Measurements from ENCODE around the gene POC5.
"Not testable (repeated sequence)": the region's sequence is repeated elsewhere in the genome, so short reads cannot be mapped to it uniquely, and the experiment has no call there.

The POC5 gene, protein sequence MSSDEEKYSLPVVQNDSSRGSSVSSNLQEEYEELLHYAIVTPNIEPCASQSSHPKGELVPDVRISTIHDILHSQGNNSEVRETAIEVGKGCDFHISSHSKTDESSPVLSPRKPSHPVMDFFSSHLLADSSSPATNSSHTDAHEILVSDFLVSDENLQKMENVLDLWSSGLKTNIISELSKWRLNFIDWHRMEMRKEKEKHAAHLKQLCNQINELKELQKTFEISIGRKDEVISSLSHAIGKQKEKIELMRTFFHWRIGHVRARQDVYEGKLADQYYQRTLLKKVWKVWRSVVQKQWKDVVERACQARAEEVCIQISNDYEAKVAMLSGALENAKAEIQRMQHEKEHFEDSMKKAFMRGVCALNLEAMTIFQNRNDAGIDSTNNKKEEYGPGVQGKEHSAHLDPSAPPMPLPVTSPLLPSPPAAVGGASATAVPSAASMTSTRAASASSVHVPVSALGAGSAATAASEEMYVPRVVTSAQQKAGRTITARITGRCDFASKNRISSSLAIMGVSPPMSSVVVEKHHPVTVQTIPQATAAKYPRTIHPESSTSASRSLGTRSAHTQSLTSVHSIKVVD

DNA sequence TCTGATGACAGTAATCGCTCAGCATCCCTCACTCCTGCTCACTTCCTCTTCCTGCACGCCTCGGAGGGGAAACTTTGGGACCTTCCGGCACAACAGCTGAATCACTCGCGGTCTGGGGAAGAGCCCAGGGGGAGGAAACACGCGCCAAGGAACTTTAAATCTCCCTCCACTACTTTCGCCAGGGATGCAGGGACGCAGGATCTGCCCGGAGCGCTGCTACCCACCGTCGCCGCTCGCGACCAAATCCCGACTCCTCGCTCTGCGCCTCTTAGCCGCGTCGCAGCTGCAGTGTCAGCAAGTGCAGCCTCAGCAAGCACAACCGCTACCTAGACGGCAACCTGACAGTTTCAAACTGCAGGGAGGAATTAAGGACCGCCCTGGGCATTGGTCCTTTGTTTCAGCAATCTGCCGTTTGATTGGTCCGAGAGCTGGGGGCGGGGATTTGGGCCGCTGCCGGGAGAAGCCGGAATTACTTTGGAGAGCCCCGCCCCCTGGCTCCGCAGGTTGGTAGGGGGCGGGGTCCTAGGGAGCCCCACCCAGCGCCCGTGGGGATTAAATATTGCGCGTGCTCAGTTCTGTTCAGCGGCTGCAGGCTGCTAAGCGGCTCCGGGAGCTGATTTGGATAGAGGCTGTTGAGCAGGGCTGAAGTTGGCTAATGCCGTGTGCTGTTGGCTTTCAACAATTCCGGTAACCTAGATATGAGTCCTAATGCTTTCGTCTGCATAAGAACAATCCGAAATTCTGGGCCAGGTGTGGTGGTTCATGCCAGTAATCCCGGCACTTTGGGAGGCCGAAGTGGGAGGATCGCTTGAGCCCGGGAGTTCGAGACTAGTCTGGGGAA, at the start of gene POC5:
POC5 (minus strand) TSS at position 356 of the 841 bp plus-strand sequence. CDS start 4,500 bp downstream, outside the sequence.
- ATAC-seq (replicated peaks; ENCODE audit: extremely low read depth, poor library complexity, severe bottlenecking) = peak; percentile 95
- H3K4me1 Mint-ChIP-seq = peaks cover 39% of the 10 kb centered on the region

DNA sequence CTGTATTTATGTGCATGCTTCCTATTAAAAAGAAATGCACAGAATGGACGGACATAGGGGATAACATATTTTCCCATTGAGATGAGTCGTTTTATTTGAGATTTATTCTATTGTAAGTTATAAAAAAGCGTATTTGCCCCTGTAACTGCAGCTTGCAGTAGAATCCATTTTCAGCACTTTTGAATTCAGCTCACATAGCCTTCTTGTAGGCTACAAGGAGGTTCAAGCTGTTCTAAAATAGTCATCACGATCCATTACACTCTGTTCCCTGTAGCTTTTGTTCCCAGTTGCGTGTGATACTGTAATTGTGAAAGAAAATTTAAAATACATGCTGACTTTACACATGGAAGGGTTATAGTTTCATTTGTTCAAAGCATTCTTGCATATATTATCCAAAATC, 40.9 kb upstream of the POC5 start:
- ATAC-seq (replicated peaks; ENCODE audit: extremely low read depth, poor library complexity, severe bottlenecking) (no peak), DNase-seq (ENCODE audit: low spot score in 2 of 2) (no peak)
- H3K27me3 Mint-ChIP-seq = peaks cover 23% of the 10 kb centered on the region

More for the DNA sequence above, at the start of gene POC5:
- no peaks in the 10 kb centered on the region for H3K27me3 Mint-ChIP-seq
- peaks cover 16% of the 10 kb centered on the region for H3K36me3 Mint-ChIP-seq (ENCODE audit: insufficient read depth)
- peak; percentile 98 to 99 for DNase-seq (ENCODE audit: low spot score in 2 of 2)
- H3K27ac Mint-ChIP-seq (ENCODE audit: low read depth) = peak within 1 kb of the TSS; percentile 97
- H3K4me3 Mint-ChIP-seq = peak within 1 kb of the TSS; percentile 99
- H3K9me3 Mint-ChIP-seq = no peaks in the 10 kb centered on the region

DNA sequence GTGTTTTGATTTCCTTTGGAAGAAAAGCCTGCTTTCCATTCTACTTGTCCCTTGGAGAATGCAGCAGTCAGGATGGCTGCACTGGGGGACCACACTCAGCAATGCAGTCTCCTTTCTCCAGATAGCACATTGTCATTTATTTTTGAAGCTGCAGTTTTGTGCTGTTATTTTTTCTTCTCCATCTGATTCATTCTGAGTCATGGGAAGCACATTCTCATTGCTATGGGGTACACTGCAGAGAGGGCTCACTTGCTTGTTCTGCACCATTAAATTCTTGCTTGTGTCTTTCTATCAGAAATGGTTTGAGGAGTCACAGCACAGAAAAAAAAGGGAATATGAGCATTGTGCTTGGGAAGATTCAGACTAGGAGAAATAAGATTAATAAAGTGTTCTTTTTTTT, 39.7 kb upstream of the POC5 start:
- no peak overlapping the region for H3K4me3 Mint-ChIP-seq
- H3K9me3 Mint-ChIP-seq = no peaks in the 10 kb centered on the region
- no peak for ATAC-seq (replicated peaks; ENCODE audit: extremely low read depth, poor library complexity, severe bottlenecking)
- H3K27me3 Mint-ChIP-seq = peaks cover 21% of the 10 kb centered on the region
- DNase-seq (ENCODE audit: low spot score in 2 of 2) = no peak
- H3K27ac Mint-ChIP-seq (ENCODE audit: low read depth) = no peak overlapping the region
- no peaks in the 10 kb centered on the region for H3K36me3 Mint-ChIP-seq (ENCODE audit: insufficient read depth)
- no peaks in the 10 kb centered on the region for H3K4me1 Mint-ChIP-seq

More for the DNA sequence above, 40.9 kb upstream of the POC5 start:
- Mint-ChIP-seq H3K36me3 (ENCODE audit: insufficient read depth) (no peaks in the 10 kb centered on the region), H3K4me1 (no peaks in the 10 kb centered on the region), H3K9me3 (no peaks in the 10 kb centered on the region), H3K4me3 (no peak overlapping the region), H3K27ac (ENCODE audit: low read depth) (no peak overlapping the region)

GRCh38 chr5:75756211-75756610, 39.0 kb upstream of the POC5 start:
- Mint-ChIP-seq H3K4me1 (no peaks in the 10 kb centered on the region), H3K4me3 (no peak overlapping the region), H3K27me3 (peaks cover 21% of the 10 kb centered on the region), H3K36me3 (ENCODE audit: insufficient read depth) (no peaks in the 10 kb centered on the region), H3K27ac (ENCODE audit: low read depth) (no peak overlapping the region), H3K9me3 (no peaks in the 10 kb centered on the region)
- no peak for ATAC-seq (replicated peaks; ENCODE audit: extremely low read depth, poor library complexity, severe bottlenecking)
- DNase-seq (ENCODE audit: low spot score in 2 of 2) = no peak

DNA sequence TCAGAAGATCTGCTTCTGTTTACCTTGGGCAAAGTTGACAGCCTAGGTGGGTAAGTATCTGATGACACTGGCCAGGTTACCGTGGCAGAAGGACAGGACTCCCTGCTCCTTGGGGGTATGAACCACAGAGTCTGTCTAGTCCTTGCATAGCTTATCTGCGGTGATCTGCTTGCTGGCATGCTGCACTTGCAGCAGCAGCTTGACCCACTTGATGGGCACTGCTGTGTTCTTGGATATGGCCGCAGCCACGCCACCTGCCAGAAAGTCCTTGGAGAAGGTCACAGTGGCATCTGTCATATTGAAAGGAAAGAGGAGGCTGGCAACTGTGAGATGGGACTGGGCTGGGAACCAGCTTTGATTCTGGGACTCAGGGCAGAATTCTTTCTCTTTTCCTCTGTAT, 35.9 kb upstream of the POC5 start:
- no peak for ATAC-seq (replicated peaks; ENCODE audit: extremely low read depth, poor library complexity, severe bottlenecking)
- Mint-ChIP-seq H3K27me3 (peaks cover 42% of the 10 kb centered on the region), H3K27ac (ENCODE audit: low read depth) (no peak overlapping the region)

DNA sequence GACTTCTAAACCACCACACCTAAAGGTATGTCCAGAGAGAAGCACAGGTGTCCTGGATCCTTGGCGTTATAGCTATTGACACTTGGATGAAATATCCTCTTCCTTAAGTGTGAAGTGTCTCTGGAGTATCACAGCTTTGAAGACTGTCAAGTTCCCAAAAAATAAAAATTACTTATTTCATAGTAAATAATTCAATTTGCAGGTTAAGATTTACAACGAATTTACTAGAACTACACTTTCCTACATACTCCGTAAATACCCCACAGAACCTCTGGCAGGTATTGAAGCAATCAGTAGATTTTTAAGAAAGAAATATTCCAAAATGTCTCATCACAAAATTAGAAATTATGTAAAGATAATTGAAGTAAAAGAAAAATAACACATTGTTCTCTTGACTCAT, 27.1 kb upstream of the POC5 start:
- Mint-ChIP-seq H3K9me3 (no peaks in the 10 kb centered on the region), H3K27me3 (peaks cover 44% of the 10 kb centered on the region), H3K27ac (ENCODE audit: low read depth) (no peak overlapping the region), H3K36me3 (ENCODE audit: insufficient read depth) (no peaks in the 10 kb centered on the region), H3K4me3 (no peak overlapping the region), H3K4me1 (no peaks in the 10 kb centered on the region)
- no peak for DNase-seq (ENCODE audit: low spot score in 2 of 2)
- no peak for ATAC-seq (replicated peaks; ENCODE audit: extremely low read depth, poor library complexity, severe bottlenecking)

More for the DNA sequence above, 35.9 kb upstream of the POC5 start:
- no peaks in the 10 kb centered on the region for H3K36me3 Mint-ChIP-seq (ENCODE audit: insufficient read depth)
- no peaks in the 10 kb centered on the region for H3K4me1 Mint-ChIP-seq
- DNase-seq (ENCODE audit: low spot score in 2 of 2) = no peak
- no peak overlapping the region for H3K4me3 Mint-ChIP-seq
- H3K9me3 Mint-ChIP-seq = no peaks in the 10 kb centered on the region

GRCh38 chr5:75736273-75736672, 19.0 kb upstream of the POC5 start:
- Mint-ChIP-seq H3K9me3 (no peaks in the 10 kb centered on the region), H3K4me3 (no peak overlapping the region), H3K4me1 (no peaks in the 10 kb centered on the region), H3K36me3 (ENCODE audit: insufficient read depth) (no peaks in the 10 kb centered on the region), H3K27me3 (peaks cover 31% of the 10 kb centered on the region), H3K27ac (ENCODE audit: low read depth) (no peak overlapping the region)
- ATAC-seq (replicated peaks; ENCODE audit: extremely low read depth, poor library complexity, severe bottlenecking) = no peak
- DNase-seq (ENCODE audit: low spot score in 2 of 2) = no peak

DNA sequence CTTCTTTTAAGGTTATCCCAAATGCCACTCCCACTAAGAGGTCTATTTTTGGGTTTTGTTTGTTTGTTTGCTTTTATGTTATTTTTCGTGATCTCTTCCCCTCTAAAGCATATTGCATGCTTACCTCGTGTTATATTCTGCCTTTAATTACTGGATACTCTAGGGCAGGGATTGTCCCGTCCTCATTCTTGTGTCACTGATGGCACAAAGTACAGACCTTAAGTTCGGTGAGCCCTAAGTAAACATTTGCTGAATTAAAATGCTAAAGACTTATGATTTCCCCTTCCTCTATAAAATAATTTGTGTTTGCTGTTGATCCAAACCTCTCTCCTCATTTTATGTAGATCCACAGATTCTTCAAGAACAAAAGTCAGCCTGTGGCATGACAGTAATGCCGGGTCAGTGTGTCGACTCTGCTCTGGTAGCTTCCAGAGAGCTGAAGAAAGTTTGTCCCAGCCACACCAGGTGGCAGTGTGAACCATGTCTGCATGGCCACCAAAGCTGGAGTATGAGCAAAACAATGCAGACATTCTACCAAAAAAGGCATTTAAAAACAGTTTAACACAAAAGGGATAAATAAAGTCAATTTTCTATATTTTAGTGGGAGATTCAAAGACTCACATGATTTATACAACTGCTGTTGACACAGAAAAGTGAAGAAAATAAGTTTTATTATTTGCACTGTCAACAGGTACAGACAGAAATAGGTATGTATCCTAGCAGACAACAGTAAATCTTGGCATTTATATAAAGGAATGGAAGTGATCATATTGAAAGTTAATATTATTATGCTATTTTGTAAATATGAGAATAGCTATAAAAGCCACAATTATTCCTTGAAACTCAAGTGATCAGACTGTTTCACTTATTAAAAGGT, 17.9 kb upstream of the POC5 start:
- DNase-seq (ENCODE audit: low spot score in 2 of 2) (no peak), ATAC-seq (replicated peaks; ENCODE audit: extremely low read depth, poor library complexity, severe bottlenecking) (no peak)
- no peaks in the 10 kb centered on the region for H3K36me3 Mint-ChIP-seq (ENCODE audit: insufficient read depth)
- H3K27me3 Mint-ChIP-seq = peaks cover 22% of the 10 kb centered on the region
- H3K4me1 Mint-ChIP-seq = no peaks in the 10 kb centered on the region
- H3K9me3 Mint-ChIP-seq = no peaks in the 10 kb centered on the region
- no peak overlapping the region for H3K27ac Mint-ChIP-seq (ENCODE audit: low read depth)
- no peak overlapping the region for H3K4me3 Mint-ChIP-seq

DNA sequence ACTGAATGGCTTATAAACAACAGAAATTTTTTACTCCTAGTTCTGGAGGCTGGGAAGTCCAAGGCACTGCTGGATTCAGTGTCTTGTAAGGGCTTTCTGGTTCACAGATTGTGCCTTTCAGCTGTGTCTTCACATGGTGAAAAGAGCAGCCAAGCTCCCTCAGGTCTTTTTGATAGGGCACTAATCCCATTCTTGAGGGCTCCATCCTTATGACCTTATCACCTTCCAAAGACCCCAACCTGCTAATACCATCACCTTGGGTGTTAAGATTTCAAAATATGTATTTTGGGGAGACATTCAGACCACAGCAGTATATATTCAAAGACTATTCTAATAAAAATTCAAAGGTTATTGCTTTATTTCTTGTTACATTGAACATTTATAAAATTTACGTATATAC, 16.5 kb upstream of the POC5 start:
- Mint-ChIP-seq H3K27ac (ENCODE audit: low read depth) (no peak overlapping the region), H3K36me3 (ENCODE audit: insufficient read depth) (no peaks in the 10 kb centered on the region), H3K4me3 (no peak overlapping the region), H3K4me1 (no peaks in the 10 kb centered on the region), H3K27me3 (peaks cover 25% of the 10 kb centered on the region), H3K9me3 (no peaks in the 10 kb centered on the region)
- DNase-seq (ENCODE audit: low spot score in 2 of 2) = no peak
- no peak for ATAC-seq (replicated peaks; ENCODE audit: extremely low read depth, poor library complexity, severe bottlenecking)

- ATAC-seq (replicated peaks; ENCODE audit: extremely low read depth, poor library complexity, severe bottlenecking); H3K4me1 Mint-ChIP-seq; H3K36me3 Mint-ChIP-seq (ENCODE audit: insufficient read depth); H3K4me3 Mint-ChIP-seq; H3K9me3 Mint-ChIP-seq; DNase-seq (ENCODE audit: low spot score in 2 of 2); H3K27ac Mint-ChIP-seq (ENCODE audit: low read depth): not testable (repeated sequence)
- H3K27me3 Mint-ChIP-seq = peaks cover 44% of the 10 kb centered on the region
These were observed 14.3 kb upstream of the POC5 start for GRCh38 chr5:75731515-75731914.

GRCh38 chr5:75729321-75729720, 12.1 kb upstream of the POC5 start:
- DNase-seq (ENCODE audit: low spot score in 2 of 2) = no peak
- no peaks in the 10 kb centered on the region for H3K4me1 Mint-ChIP-seq
- ATAC-seq (replicated peaks; ENCODE audit: extremely low read depth, poor library complexity, severe bottlenecking) = no peak
- H3K36me3 Mint-ChIP-seq (ENCODE audit: insufficient read depth) = no peaks in the 10 kb centered on the region
- H3K4me3 Mint-ChIP-seq = no peak overlapping the region
- H3K9me3 Mint-ChIP-seq = no peaks in the 10 kb centered on the region
- H3K27me3 Mint-ChIP-seq = peaks cover 46% of the 10 kb centered on the region
- H3K27ac Mint-ChIP-seq (ENCODE audit: low read depth) = no peak overlapping the region

DNA sequence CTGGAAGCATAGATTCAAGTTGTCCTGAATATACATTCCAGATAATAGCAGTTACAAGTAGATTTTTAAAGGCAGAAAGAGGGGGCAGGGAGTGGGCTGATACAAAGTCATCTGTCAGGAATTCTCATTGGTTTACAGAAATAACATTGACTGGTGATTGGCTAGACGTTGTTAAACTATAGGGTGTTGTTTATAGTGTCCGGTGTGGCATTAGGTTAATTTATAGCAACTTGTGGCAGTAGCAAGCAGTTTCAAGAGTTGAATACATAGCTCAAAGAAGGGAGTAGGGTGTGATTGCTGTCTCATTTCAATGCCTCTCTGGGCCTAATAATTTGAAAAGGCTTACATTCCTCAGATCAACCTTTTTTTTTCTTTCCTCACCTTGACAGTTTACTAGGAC, 10.7 kb upstream of the POC5 start:
- H3K4me1 Mint-ChIP-seq = no peaks in the 10 kb centered on the region
- peaks cover 46% of the 10 kb centered on the region for H3K27me3 Mint-ChIP-seq
- H3K9me3 Mint-ChIP-seq = no peaks in the 10 kb centered on the region
- ATAC-seq (replicated peaks; ENCODE audit: extremely low read depth, poor library complexity, severe bottlenecking) = no peak
- DNase-seq (ENCODE audit: low spot score in 2 of 2) = no peak
- no peaks in the 10 kb centered on the region for H3K36me3 Mint-ChIP-seq (ENCODE audit: insufficient read depth)
- no peak overlapping the region for H3K4me3 Mint-ChIP-seq
- no peak overlapping the region for H3K27ac Mint-ChIP-seq (ENCODE audit: low read depth)

Measured in central memory CD8-positive, alpha-beta T cell (primary cell).